ENCODE measurements around the gene USP6. TPM values are rescaled to one million over a fixed set of nuclear protein-coding genes. Genes with fewer than 3 reads are reported as not detected.
"Not testable (repeated sequence)": the region's sequence is repeated elsewhere in the genome, so short reads cannot be mapped to it uniquely, and the experiment has no call there.

Gene USP6
- total RNA-seq, 1 donor from 2014 or later, result not detected

DNA sequence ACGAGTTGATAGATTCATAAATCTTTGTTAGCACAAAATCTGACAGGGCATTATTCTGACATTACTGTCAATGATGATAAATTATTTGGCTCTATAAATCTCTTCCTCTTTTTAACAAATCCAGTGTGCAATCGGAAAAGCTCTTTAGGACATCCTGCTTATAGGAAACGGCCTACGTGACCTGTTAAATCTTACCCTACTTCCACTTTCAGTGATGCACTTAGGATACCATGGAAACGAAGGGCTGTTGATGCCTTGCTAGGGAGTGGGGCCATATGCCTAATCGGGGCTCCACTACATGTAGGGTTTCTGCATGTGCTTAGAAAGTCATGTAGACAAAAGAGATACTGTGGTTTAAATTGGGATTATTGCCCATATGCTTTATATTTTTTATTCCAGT lies 48.6 kb downstream of the USP6 start:
- TF ChIP-seq CTCF (conservative IDR thresholded peaks at IDR 0.05; ENCODE audit: low read depth, low read length), result no peak

DNA sequence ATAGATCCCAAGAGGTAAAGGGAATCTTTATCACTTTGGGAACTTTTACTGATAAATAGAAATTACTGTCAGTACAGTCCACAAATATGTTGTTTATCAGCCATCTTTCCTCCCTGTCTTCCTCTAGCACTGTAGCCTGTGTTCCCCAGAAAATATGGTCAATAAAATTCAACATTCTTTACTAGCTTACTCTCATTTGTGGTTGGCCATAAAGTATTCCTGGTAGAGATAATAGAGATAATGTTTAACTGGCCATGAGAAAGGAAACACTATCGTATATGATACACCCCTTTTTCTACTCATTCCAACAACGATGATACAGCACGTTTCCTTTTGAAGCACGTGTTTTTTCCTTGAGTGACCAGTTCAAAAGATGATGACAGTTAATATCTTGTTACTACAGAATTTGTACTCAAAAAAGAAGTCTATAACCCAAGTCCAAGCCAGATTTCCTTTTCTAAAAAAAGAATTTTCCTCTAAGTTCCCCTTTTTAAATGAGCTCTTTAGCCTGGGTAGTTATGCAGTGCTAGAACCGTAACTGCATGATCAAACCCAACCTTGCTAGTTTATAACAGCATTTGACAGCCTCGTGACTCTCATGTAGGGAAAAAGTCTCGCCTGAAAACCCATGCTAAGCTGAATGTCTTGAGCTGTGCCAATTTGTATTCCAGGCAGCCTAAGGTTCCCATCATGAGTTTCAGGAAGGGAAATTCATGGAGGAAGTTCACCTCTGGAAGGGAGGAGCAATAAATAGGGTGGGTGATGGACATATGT lies 50.1 kb downstream of the USP6 start:
- H3K4me3 ChIP-seq (ENCODE audit: low read depth, low read length); DNase-seq (ENCODE audit: low read depth): not testable (repeated sequence)

More for the DNA sequence above, 48.6 kb downstream of the USP6 start:
- no peak for DNase-seq (ENCODE audit: low read depth)
- no peak overlapping the region for H3K4me3 ChIP-seq (ENCODE audit: low read depth, low read length)

DNA sequence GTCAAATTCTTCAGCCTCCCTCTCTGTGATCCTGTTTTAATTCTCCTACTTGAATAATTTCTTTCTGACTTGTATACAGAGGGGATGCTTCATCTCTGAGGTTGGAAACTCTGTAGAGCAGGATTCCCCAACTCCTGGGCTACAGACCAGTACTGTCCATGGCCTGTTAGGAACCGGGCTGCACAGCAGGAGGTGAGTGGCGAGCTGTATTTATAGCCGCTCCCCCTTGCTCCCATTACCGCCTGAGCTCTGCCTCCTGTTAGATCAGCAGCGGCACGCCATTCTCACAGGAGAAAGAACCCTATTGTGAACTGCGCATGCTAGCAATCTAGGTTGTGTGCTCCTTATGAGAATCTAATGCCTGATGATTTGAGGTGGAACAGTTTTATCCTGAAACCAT lies 59.2 kb downstream of the USP6 start:
- not testable (repeated sequence) for H3K4me3 ChIP-seq (ENCODE audit: low read depth, low read length); DNase-seq (ENCODE audit: low read depth)

DNA sequence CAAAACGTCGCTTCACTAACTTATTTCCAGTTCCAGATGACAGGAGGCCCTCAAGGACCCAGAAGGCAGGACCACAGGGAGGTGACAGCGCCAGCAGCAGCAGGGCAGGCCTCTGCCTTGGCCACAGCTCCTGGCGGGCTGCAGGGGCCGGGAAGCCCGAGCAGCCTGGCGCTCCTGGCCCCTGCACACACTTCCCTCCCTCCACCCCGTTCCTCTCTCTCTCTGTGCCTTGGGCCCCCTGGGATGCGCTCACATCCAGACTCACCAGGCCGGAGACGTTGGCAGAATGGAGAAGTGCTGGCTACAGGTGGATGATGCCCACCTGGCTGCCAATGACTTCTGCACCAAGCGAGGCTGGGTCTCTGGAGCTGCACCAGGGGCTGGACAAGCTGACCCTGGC lies 63.2 kb downstream of the USP6 start:
- DNase-seq (ENCODE audit: low read depth), result no peak
- no peak for TF ChIP-seq CTCF (conservative IDR thresholded peaks at IDR 0.05; ENCODE audit: low read depth, low read length)
- H3K4me3 ChIP-seq (ENCODE audit: low read depth, low read length), result no peak overlapping the region

DNA sequence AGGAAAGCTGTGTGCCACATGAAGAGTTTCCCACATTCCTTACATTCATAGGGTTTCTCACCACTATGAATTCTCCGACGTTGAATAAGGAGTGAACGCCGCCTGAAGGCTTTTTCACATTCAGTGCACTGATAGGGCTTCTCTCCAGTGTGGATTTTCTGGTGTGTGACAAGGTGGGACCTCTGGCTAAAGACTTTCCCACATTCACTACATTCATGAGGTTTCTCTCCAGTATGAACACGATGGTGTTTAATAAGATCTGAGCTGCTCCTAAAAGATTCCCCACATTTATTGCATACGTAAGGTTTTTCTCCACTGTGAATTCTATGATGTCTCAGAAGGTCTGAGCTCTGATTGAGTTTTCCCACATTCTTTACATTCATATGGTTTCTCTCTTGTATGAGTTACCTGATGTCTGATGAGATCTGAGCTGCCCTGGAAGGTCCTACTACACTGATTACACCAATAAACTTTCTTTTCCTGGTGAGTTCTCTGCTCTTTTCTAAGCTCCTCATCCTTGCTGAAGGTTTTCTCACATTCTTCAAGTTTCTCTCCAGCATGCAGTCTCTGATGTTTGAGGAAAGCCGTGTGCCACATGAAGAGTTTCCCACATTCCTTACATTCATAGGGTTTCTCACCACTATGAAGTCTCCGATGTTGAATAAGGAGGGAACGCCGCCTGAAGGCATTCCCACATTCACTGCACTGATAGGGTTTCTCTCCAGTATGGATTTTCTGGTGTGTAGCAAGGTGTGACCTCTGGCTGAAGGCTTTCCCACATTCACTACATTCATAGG lies 65.9 kb downstream of the USP6 start:
- H3K4me3 ChIP-seq (ENCODE audit: low read depth, low read length), result no peak overlapping the region
- DNase-seq (ENCODE audit: low read depth), result no peak

GRCh38 chr17:5182597-5183409 lies 67.0 kb downstream of the USP6 start:
- H3K4me3 ChIP-seq (ENCODE audit: low read depth, low read length), result no peak overlapping the region
- DNase-seq (ENCODE audit: low read depth), result no peak
- TF ChIP-seq CTCF (conservative IDR thresholded peaks at IDR 0.05; ENCODE audit: low read depth, low read length), result no peak

More for the DNA sequence above, 65.9 kb downstream of the USP6 start:
- TF ChIP-seq CTCF (conservative IDR thresholded peaks at IDR 0.05; ENCODE audit: low read depth, low read length), result no peak

DNA sequence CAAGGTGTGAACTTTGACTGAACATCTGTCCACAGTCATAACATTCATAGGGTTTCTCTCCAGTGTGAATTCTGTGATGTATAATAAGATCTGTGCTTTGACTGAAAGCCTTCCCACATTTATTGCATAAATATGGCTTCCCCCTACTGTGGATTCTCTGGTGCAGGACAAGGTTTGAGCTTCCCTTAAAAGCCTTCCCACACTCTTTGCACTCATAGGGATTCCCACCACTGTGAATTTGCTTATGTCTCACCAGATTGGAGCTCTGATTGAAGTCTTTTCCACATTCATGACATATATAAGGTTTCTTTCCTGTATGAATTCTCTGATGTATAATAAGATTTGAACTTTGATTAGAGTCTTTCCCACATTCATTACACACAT lies 67.6 kb downstream of the USP6 start:
- TF ChIP-seq CTCF (conservative IDR thresholded peaks at IDR 0.05; ENCODE audit: low read depth, low read length), result no peak
- DNase-seq (ENCODE audit: low read depth), result no peak
- H3K4me3 ChIP-seq (ENCODE audit: low read depth, low read length), result no peak overlapping the region
